GM23338 (cell line): Measurements from ENCODE around the gene SH3GLB1. TPM values are rescaled to one million over a fixed set of nuclear protein-coding genes. Genes with fewer than 3 reads are reported as not detected.

Source experiments
- CREB1 ChIP-seq: fragments of 250-450 bp; sonication (Bioruptor Pico); IDR thresholded peaks from 2 replicates; pipeline ENCODE4 v1.5.0; 2020; ENCODE audit warnings: low read depth, mild to moderate bottlenecking, moderate library complexity
- EZH2 ChIP-seq: fragments of 200-600 bp; sonication (generic); IDR thresholded peaks from one replicate; pipeline ENCODE4 v1.8.0; 2017; ENCODE audit warnings: antibody characterized with exemption, mild to moderate bottlenecking, low read depth; ENCODE audit not compliant: unreplicated experiment
- EZH2phosphoT487 ChIP-seq: fragments of 200-600 bp; sonication (generic); IDR thresholded peaks from one replicate; pipeline ENCODE4 v1.8.1; 2018; ENCODE audit warnings: antibody characterized with exemption; ENCODE audit not compliant: unreplicated experiment
- NANOG ChIP-seq: IDR thresholded peaks from 2 replicates; pipeline ENCODE4 v1.6.1; 2016; ENCODE audit warnings: antibody characterized with exemption, borderline replicate concordance
- REST ChIP-seq: IDR thresholded peaks from one replicate; pipeline ENCODE4 v1.6.1; 2018; ENCODE audit warnings: antibody characterized with exemption; ENCODE audit not compliant: unreplicated experiment
- STAT1 ChIP-seq: IDR thresholded peaks from one replicate; pipeline ENCODE4 v1.6.1; 2016; ENCODE audit warnings: antibody characterized with exemption; ENCODE audit not compliant: unreplicated experiment
- ZNF331 ChIP-seq: fragments of 250-450 bp; sonication (Bioruptor Pico); IDR thresholded peaks from 2 replicates; pipeline ENCODE4 v1.5.0; 2020; ENCODE audit warnings: low read depth, mild to moderate bottlenecking, moderate library complexity
- polyA plus RNA-seq: library from polyadenylated mRNA; unstranded; fragments of >200 nt; fragmentation: Nextera tagmentation; extraction: Ambion mirVana; gene quantifications from 2 replicates; pipeline ENCODE4 v1.2.1, GENCODE V29; 2016
- total RNA-seq: library from RNA; depleted of rRNA; stranded (reverse); fragments of >200 nt; shearing (Covaris generic); gene quantifications from 2 replicates; pipeline ENCODE4 v1.2.3, GENCODE V29; 2014
- TF ChIP-seq, protein P1 (sequence below): fragments of 250-450 bp; sonication (Bioruptor Pico); IDR thresholded peaks from 2 replicates; pipeline ENCODE4 v1.5.0; 2020; ENCODE audit warnings: mild to moderate bottlenecking, moderate library complexity
- TF ChIP-seq, protein P2 (sequence below): IDR thresholded peaks from 2 replicates; pipeline ENCODE4 v1.6.1; 2016; ENCODE audit warnings: antibody characterized with exemption

SH3GLB1 gene
- total and polyA plus RNA-seq, 2 experiments from 2014 or later: 21.4 to 29.4 TPM

DNA sequence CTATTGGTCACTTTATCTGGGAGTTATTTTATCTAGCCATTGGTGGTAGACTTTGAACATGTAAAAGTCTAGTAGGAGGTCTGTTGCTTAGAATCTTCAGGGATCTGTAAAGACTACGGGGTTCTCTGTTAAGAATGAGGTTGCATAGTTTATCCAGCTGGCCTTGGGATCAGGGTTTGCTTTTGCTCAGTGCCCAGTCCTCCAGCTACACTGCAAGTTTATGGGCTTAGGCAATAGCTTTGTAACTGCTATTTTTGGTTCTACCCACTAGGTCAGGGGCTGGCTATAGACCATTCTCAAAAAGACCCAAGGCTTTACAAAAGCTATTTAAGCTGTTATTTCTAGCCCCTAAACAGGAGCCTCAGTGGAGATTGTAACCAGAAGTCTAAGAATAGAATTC, 9.8 kb downstream of the SH3GLB1 start (continued):
- TF ChIP-seq, protein P1, sequence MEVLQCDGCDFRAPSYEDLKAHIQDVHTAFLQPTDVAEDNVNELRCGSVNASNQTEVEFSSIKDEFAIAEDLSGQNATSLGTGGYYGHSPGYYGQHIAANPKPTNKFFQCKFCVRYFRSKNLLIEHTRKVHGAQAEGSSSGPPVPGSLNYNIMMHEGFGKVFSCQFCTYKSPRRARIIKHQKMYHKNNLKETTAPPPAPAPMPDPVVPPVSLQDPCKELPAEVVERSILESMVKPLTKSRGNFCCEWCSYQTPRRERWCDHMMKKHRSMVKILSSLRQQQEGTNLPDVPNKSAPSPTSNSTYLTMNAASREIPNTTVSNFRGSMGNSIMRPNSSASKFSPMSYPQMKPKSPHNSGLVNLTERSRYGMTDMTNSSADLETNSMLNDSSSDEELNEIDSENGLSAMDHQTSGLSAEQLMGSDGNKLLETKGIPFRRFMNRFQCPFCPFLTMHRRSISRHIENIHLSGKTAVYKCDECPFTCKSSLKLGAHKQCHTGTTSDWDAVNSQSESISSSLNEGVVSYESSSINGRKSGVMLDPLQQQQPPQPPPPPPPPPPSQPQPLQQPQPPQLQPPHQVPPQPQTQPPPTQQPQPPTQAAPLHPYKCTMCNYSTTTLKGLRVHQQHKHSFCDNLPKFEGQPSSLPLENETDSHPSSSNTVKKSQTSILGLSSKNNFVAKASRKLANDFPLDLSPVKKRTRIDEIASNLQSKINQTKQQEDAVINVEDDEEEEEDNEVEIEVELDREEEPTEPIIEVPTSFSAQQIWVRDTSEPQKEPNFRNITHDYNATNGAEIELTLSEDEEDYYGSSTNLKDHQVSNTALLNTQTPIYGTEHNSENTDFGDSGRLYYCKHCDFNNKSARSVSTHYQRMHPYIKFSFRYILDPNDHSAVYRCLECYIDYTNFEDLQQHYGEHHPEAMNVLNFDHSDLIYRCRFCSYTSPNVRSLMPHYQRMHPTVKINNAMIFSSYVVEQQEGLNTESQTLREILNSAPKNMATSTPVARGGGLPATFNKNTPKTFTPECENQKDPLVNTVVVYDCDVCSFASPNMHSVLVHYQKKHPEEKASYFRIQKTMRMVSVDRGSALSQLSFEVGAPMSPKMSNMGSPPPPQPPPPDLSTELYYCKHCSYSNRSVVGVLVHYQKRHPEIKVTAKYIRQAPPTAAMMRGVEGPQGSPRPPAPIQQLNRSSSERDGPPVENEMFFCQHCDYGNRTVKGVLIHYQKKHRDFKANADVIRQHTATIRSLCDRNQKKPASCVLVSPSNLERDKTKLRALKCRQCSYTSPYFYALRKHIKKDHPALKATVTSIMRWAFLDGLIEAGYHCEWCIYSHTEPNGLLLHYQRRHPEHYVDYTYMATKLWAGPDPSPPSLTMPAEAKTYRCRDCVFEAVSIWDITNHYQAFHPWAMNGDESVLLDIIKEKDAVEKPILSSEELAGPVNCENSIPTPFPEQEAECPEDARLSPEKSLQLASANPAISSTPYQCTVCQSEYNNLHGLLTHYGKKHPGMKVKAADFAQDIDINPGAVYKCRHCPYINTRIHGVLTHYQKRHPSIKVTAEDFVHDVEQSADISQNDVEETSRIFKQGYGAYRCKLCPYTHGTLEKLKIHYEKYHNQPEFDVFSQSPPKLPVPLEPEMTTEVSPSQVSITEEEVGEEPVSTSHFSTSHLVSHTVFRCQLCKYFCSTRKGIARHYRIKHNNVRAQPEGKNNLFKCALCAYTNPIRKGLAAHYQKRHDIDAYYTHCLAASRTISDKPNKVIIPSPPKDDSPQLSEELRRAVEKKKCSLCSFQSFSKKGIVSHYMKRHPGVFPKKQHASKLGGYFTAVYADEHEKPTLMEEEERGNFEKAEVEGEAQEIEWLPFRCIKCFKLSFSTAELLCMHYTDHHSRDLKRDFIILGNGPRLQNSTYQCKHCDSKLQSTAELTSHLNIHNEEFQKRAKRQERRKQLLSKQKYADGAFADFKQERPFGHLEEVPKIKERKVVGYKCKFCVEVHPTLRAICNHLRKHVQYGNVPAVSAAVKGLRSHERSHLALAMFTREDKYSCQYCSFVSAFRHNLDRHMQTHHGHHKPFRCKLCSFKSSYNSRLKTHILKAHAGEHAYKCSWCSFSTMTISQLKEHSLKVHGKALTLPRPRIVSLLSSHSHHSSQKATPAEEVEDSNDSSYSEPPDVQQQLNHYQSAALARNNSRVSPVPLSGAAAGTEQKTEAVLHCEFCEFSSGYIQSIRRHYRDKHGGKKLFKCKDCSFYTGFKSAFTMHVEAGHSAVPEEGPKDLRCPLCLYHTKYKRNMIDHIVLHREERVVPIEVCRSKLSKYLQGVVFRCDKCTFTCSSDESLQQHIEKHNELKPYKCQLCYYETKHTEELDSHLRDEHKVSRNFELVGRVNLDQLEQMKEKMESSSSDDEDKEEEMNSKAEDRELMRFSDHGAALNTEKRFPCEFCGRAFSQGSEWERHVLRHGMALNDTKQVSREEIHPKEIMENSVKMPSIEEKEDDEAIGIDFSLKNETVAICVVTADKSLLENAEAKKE (CRISPR knock-in tag): no peak
- TF ChIP-seq, protein P2, sequence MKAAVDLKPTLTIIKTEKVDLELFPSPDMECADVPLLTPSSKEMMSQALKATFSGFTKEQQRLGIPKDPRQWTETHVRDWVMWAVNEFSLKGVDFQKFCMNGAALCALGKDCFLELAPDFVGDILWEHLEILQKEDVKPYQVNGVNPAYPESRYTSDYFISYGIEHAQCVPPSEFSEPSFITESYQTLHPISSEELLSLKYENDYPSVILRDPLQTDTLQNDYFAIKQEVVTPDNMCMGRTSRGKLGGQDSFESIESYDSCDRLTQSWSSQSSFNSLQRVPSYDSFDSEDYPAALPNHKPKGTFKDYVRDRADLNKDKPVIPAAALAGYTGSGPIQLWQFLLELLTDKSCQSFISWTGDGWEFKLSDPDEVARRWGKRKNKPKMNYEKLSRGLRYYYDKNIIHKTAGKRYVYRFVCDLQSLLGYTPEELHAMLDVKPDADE: no peak
- TF ChIP-seq STAT1: no peak
- TF ChIP-seq EZH2: no peak
- TF ChIP-seq NANOG: no peak
- no peak for TF ChIP-seq REST
- no peak for TF ChIP-seq ZNF331 (CRISPR knock-in tag)
- no peak for TF ChIP-seq EZH2phosphoT487
- TF ChIP-seq CREB1 (CRISPR knock-in tag): no peak
